ENCODE data around the gene NCLN. TPM values are rescaled to one million over a fixed set of nuclear protein-coding genes. Genes with fewer than 3 reads are reported as not detected.
"Not testable (repeated sequence)": the region's sequence is repeated elsewhere in the genome, so short reads cannot be mapped to it uniquely, and the experiment has no call there.

Gene NCLN
- total RNA-seq, 1 donor from 2014 or later: 40.7 TPM

DNA sequence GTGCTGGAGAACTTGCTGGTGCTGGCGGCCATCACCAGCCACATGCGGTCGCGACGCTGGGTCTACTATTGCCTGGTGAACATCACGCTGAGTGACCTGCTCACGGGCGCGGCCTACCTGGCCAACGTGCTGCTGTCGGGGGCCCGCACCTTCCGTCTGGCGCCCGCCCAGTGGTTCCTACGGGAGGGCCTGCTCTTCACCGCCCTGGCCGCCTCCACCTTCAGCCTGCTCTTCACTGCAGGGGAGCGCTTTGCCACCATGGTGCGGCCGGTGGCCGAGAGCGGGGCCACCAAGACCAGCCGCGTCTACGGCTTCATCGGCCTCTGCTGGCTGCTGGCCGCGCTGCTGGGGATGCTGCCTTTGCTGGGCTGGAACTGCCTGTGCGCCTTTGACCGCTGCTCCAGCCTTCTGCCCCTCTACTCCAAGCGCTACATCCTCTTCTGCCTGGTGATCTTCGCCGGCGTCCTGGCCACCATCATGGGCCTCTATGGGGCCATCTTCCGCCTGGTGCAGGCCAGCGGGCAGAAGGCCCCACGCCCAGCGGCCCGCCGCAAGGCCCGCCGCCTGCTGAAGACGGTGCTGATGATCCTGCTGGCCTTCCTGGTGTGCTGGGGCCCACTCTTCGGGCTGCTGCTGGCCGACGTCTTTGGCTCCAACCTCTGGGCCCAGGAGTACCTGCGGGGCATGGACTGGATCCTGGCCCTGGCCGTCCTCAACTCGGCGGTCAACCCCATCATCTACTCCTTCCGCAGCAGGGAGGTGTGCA is 6.6 kb upstream of the NCLN start:
- DNase-seq (ENCODE audit: low spot score): no peak
- ATAC-seq: no peak

- no peak for ATAC-seq
- DNase-seq (ENCODE audit: low spot score): no peak
Measured at GRCh38 chr19:3179739-3180293, 5.9 kb upstream of the NCLN start.

DNA sequence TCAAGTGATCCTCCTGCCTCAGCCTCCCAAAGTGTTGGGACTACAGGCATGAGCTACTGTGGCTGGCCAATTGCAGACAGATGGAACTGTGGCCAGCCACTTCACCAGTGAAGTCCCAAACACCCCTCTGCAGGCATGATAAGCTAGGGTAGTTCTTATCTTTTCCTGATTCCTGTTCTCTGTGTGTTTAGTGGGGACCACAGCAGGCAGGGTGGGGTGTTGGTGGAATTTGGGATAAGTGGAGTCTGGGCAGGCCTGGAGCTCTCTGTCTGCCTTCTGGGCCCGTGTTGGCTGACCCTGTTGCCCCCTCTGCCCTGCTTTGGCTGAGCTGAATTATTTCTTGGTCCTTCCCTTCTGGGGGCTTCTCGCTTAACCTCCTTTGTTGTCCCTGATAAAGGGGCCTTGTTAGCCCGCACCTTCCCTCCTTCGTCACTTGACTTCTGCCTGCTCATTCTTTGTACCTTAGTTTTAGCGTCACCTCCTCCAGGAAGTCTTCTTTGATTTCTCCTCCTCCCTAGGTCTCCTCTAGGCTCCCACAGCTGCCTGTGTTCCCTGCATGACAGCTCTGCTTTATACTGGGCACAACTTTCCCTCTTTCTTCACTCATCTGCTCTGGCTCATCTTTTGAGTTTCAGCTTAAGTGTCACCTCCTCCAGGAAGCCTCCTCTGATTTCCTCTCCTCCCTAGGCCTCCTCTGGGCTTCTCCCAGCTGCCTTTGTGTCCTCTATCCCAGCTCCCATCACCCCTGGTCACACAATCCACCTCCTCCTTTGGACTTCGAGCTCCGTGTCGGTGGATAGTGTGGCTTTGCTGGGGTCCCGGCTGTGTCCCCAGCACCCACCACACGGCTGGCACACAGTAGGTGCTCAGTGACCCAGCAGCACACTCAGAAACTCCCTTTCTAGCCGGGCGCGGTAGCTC is 1.7 kb upstream of the NCLN start:
- peak; percentile 44 for DNase-seq (ENCODE audit: low spot score)
- ATAC-seq: no peak

DNA sequence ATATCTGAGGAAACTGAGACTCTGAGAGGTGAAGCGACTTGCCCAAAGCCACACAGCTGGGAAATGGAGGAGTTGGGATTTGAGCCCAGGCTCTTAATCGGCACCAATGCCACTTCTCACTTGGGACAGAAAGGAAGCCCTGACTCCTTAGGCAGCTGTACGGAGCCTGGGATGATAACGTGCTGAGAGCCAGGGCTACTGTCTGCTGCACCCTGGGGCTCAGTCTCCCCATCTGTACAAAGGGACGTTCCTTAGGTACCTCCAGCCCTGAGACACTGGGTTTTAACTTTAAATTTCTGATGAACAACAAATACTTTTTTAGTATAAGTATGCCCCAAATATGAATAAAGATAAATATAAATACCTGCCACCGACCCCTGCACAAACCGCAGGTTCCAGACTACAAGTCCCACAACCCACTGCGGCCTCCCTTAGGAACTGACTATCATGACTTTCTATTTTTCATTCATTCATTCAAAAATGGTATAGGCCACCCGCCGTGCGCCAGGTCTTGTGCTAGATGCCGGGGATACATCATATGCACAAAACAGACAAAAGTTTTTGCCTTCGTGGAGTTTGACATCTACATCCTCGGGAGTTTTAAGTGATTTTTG is 776 bp upstream of the NCLN start:
- peak; percentile 80 for DNase-seq (ENCODE audit: low spot score)
- peak; percentile 61 for ATAC-seq

DNA sequence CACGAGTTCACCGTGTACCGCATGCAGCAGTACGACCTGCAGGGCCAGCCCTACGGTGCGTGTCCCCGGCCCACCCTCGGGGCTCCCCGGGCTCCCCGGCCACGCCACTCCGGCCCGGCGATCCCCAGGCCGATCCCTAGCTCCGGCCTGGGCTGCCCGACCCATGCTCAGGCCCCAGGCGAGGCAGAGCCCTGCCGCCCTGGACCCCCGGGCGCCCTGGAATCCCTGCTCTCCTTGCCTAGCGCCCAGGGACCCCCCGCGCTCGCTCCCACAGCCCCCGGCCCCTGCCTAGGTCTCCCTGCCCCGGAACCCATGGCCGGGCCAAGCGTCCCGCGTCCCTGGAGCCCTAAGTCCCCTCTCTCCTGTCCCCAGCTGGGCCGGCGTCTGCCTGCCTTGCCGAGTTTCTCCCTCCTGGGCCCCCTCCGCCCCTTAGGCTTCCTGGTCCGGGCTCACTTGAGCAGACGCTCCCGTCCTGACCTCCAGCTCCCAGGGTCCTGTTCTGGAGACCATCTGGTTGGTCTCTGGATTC is 494 bp downstream of the NCLN start:
- ATAC-seq: no peak

DNA sequence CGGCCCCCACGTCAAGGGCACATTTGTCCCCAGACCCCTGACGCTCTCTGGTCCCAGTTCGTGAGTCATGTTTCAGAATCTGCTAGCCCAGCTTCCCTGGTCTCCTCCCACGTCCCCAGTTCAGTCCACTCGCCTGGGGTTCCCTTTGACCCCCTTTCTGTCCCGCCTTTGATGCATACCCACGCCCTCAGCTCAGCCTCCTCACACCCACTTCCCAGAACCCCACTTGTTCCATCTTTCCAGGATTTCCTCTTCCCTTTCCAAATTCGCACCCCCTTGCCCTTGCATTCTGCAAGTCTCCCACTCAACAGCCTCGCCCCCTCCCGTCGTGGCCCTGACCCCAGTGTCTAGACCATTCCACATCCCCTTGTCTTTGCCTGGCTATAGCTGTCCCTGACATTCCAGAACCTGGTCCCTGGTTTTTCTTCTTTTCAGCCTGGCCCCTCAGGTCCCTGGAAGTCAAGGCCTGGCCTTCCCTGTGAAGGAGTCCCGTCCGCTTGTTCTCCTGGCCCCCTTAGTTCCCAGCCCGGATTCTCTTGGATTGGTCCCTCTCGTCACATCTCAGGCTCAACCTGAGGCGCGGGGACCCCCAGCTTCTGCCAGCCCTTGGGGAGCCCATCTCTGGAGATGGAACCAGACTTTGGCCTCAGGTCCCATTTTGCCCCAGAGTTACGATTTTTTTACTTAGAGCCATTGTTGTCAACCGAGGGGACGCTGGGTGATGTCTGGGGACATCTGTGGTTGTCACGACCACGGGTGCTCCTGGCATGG is 1.3 kb downstream of the NCLN start:
- ATAC-seq: no peak
- DNase-seq (ENCODE audit: low spot score): no peak

More for the DNA sequence above, 494 bp downstream of the NCLN start:
- DNase-seq (ENCODE audit: low spot score): no peak

DNA sequence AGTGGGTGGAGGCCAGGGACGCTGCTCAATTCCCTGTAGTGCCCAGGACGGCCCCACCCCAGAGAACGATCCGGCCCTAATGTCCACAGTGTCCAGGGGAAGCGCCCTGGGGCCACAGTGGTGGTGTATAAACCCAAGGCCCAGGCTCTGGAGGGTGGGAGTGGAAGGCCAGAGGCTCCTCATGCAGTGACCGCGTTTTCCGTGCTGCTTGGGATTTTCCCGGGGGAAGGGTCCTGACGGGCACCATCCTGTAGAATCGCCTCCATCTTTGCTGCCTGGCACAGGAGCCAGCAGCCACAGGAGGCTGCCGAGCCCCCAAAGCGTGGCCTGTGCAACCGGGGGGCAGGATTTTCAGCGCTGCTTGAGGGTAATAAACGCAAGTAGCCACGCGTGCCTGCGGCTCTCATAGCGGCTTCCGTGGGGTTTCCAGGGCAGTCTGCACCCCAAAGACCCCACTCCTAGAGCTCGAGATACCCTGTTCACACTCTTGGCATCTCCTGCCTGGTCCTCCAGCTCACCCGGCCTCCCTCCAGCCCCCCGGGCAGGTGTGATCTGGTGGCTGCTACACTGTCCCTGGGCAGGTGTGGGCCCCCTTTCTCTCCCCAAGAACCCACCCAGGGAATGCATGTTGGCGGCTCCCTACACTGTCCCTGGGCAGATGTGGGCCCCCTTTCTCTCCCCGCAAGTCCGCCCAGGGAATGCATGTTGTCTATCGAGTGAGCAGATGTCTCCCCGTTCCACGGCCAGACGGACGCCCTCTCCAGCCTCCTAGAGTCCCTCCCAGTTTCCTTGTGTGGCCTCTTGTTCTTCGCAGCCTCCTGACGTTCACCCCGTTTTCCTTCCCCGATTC is 2.2 kb downstream of the NCLN start:
- DNase-seq (ENCODE audit: low spot score) (no peak), ATAC-seq (no peak)

DNA sequence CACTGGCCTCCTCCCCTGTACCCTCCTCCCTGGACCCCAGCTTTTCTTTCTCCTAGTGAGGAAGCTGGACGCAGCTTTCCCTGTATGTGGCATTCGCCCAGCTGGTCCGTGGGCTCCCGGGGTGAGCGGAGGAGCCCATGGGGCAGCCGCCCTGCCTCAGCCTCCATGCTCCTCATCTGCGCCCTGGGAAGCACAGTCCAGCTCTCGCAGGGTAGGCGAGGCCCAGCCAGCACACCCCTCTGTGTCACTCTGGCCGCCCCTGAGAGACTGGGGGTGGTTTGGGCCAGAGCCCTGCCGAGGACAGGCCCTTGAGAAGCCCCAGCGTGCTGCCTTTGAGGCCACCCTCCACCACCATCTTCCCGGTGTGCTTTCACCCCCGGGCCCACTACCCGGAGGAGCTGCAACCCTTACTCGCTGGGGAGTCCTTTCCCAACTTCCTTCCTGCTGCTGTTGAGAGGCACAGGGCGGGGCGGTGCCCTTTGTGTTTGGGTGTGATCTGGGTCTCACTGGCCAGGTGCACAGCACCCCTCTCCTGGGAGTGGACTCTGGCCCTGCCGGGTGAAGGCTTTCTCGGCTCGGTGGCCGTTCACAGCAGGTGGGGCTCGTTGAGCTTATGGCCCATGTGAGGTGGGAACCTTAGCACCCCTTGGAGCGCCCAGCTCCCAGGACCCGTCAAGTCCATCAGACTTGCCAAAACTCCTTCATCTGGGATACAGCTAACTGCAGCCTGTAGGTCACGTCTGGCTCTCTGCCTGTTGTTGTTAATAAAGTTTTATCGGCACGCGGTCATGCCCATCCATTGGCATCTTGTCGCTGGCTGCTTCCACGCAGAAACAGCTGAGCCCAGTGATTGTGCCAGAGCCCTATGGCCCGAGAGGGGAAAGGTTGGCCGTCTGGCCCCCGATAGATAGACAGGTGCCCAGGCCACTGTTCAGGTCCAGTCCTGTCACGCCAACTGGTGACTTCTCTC is 3.2 kb downstream of the NCLN start:
- DNase-seq (ENCODE audit: low spot score): no peak

GRCh38 chr19:3189702-3190469 is 4.2 kb downstream of the NCLN start:
- ATAC-seq (no peak), DNase-seq (ENCODE audit: low spot score) (no peak)

More for the DNA sequence above, 3.2 kb downstream of the NCLN start:
- no peak for ATAC-seq

DNA sequence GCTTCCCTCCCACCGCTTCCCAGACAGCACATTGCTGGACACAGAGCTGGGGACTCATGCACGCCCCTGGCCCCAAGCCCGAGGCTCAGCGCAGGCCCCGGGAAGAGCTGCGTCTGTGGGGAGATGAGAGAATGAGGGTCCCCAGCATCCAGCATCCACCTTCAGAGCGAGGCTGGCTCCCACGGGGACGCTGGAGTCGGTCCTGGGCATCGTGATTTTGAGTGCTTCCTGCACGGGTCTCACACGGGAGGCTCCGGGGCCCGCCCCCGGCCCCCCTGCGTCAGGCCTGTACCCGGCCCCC is 4.7 kb downstream of the NCLN start:
- DNase-seq (ENCODE audit: low spot score): no peak
- ATAC-seq: no peak

- DNase-seq (ENCODE audit: low spot score): no peak
- no peak for ATAC-seq
Measured at GRCh38 chr19:3190921-3191805, 5.4 kb downstream of the NCLN start.

DNA sequence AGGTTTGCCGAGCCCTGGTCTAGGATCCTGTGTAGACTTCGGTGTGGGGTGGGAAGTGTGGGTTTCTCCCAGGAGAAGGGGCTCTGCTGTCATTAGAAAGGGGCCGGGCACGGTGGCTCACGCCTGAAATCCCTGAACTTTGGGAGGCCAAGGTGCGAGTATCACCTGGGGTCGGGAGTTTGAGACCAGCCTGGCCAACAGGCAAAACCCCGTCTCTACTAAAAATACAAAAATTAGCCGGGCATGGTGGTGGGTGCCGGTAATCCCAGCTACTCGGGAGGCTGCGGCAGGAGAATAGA is 6.0 kb downstream of the NCLN start:
- not testable (repeated sequence) for DNase-seq (ENCODE audit: low spot score)

GRCh38 chr19:3192228-3192635 is 6.5 kb downstream of the NCLN start:
- DNase-seq (ENCODE audit: low spot score): no peak

More for the DNA sequence above, 6.0 kb downstream of the NCLN start:
- ATAC-seq: not testable (repeated sequence)

GRCh38 chr19:3192684-3193083 is 7.0 kb downstream of the NCLN start:
- DNase-seq (ENCODE audit: low spot score): no peak
- no peak for ATAC-seq

More at GRCh38 chr19:3192228-3192635, 6.5 kb downstream of the NCLN start:
- no peak for ATAC-seq

GRCh38 chr19:3193256-3194105 is 7.8 kb downstream of the NCLN start:
- DNase-seq (ENCODE audit: low spot score): no peak
- ATAC-seq: no peak

Measured in left lobe of liver (tissue), 2 donors.